ENCODE results near the gene UBE2Q2.
"Not testable (repeated sequence)": the region's sequence is repeated elsewhere in the genome, so short reads cannot be mapped to it uniquely, and the experiment has no call there.

UBE2Q2 gene

DNA sequence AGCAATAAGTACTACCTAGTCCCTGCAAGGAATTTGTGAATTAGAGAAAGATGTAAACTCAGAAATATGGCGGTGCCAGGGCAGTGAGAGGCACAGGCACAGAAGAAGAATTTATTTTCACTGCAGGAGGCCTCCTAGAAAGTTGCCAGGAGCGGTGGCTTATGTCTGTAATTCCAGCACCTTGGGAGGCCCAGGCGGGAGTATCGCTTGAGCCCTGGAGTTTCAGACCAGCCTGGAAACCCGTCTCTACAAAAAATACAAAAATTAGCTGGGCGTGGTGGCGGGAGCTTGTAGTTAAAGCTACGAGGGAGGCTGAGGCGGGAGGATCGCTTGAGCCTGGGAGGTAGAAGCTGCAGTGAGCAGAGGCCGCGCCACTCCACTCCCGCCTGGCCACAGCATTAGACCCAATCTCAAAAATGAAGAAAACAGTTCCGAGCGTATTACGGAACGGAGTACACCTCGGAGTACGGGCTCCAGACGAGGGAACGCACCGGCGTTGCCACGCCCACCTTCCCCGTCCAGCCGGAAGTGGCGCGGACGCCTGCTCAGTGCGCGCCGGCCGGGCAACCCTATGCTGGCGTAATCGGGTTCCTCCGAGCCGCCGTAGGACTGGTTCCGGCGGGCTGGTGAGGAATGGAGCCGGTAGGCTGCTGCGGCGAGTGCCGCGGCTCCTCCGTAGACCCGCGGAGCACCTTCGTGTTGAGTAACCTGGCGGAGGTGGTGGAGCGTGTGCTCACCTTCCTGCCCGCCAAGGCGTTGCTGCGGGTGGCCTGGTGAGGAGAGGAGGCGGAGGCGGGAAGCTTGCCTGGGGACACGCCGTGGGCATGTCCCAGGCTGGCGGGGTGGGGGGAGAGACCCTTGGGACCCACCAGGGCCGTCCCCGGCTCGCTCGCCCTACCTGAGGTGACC lies 60.3 kb downstream of the UBE2Q2 start, which contains the start of gene FBXO22:
FBXO22 (plus strand) TSS at position 548 of the 909 bp plus-strand sequence; CDS start at position 634, 86 bp downstream.
- Histone ChIP-seq H3K4me3 (peak within 1 kb of the TSS; percentile 76 to 81), H3K27me3 (no peaks in the 10 kb centered on the region), H3K36me3 (peaks cover 0 to 5% (median 0%) of the 10 kb centered on the region in 3 donors), H3K4me1 (peaks cover 0 to 26% (median 12%) of the 10 kb centered on the region in 4 donors), H3K27ac (peak within 1 kb of the TSS; percentile 77 to 83), H3K9me3 (no peaks in the 10 kb centered on the region)
- intact Hi-C loops (cut with DNase I; ENCODE audit: low total_unique reads): no loop called here
- DNase-seq: peak; percentile 90 to 93
- TF ChIP-seq, protein P1, sequence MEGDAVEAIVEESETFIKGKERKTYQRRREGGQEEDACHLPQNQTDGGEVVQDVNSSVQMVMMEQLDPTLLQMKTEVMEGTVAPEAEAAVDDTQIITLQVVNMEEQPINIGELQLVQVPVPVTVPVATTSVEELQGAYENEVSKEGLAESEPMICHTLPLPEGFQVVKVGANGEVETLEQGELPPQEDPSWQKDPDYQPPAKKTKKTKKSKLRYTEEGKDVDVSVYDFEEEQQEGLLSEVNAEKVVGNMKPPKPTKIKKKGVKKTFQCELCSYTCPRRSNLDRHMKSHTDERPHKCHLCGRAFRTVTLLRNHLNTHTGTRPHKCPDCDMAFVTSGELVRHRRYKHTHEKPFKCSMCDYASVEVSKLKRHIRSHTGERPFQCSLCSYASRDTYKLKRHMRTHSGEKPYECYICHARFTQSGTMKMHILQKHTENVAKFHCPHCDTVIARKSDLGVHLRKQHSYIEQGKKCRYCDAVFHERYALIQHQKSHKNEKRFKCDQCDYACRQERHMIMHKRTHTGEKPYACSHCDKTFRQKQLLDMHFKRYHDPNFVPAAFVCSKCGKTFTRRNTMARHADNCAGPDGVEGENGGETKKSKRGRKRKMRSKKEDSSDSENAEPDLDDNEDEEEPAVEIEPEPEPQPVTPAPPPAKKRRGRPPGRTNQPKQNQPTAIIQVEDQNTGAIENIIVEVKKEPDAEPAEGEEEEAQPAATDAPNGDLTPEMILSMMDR (IDR thresholded peaks at IDR 0.05): no peak

DNA sequence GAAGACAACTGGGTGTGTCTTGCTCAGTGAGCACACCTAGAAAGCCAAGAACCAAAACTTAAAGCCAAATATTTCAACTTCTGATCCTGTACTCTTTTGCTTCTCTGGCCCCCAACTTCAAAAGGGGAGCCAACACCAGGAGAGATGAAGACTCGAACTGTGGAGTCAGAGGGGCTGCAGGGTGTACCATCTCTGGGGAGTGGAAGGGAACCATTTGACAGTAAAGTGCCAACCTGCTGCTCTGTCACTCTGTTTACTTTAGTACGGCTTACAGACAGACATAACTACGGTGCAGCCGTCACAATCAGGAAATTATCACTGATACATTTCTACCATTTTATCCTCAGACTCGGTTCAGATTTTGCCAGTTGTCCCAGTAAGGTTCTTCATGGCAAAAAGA lies 62.0 kb downstream of the UBE2Q2 start:
- intact Hi-C loops (cut with DNase I; ENCODE audit: low total_unique reads): no loop called here
- TF ChIP-seq, protein P1 (IDR thresholded peaks at IDR 0.05): no peak
- Histone ChIP-seq H3K27me3 (no peaks in the 10 kb centered on the region), H3K4me1 (peaks cover 0 to 26% (median 12%) of the 10 kb centered on the region in 4 donors), H3K4me3 (no peak overlapping the region), H3K36me3 (peaks cover 0 to 9% (median 0%) of the 10 kb centered on the region in 3 donors), H3K9me3 (no peaks in the 10 kb centered on the region), H3K27ac (no peak overlapping the region)
- no peak for DNase-seq

- H3K9me3 ChIP-seq; H3K4me3 ChIP-seq; H3K27ac ChIP-seq; DNase-seq; intact Hi-C loops (cut with DNase I; ENCODE audit: low total_unique reads); H3K27me3 ChIP-seq: not testable (repeated sequence)
- Histone ChIP-seq H3K36me3 (peaks cover 15 to 44% (median 17%) of the 10 kb centered on the region in 3 donors), H3K4me1 (peaks cover 0 to 12% (median 1%) of the 10 kb centered on the region in 4 donors)
Observed at GRCh38 chr15:75910355-75910754, 67.1 kb downstream of the UBE2Q2 start.

GRCh38 chr15:75916978-75917377 lies 73.7 kb downstream of the UBE2Q2 start:
- no peak overlapping the region for H3K4me3 ChIP-seq
- intact Hi-C loops (cut with DNase I; ENCODE audit: low total_unique reads): no loop called here
- DNase-seq: no peak
- H3K9me3 ChIP-seq: no peaks in the 10 kb centered on the region
- H3K4me1 ChIP-seq: no peaks in the 10 kb centered on the region
- no peaks in the 10 kb centered on the region for H3K27me3 ChIP-seq
- H3K27ac ChIP-seq: no peak overlapping the region
- TF ChIP-seq, protein P1 (IDR thresholded peaks at IDR 0.05): no peak
- peaks cover 20 to 61% (median 45%) of the 10 kb centered on the region in 3 donors for H3K36me3 ChIP-seq

DNA sequence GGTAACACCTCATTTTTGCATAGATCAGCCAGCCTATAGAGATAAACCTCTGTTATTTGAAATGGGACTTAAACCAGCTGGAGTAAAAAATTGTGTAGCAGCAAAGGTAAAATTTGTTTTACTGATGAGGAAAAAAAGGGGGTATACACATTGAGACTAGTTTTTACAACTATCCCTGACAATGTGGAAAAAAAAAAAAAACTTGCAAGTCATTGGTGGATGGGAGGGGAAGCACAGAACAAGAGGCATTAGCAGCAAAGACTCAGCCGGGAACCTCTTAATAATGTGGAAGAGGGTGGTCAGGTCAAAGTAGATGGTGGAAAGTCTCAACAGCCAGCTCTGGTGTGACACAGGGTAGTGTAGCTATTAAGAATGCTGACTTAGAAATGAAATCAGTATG lies 74.9 kb downstream of the UBE2Q2 start:
- intact Hi-C loops (cut with DNase I; ENCODE audit: low total_unique reads): no loop called here
- Histone ChIP-seq H3K27ac (no peak overlapping the region), H3K27me3 (no peaks in the 10 kb centered on the region), H3K4me3 (no peak overlapping the region), H3K9me3 (no peaks in the 10 kb centered on the region), H3K4me1 (no peaks in the 10 kb centered on the region), H3K36me3 (peaks cover 20 to 56% (median 41%) of the 10 kb centered on the region in 3 donors)
- TF ChIP-seq, protein P1 (IDR thresholded peaks at IDR 0.05): no peak
- no peak for DNase-seq

DNA sequence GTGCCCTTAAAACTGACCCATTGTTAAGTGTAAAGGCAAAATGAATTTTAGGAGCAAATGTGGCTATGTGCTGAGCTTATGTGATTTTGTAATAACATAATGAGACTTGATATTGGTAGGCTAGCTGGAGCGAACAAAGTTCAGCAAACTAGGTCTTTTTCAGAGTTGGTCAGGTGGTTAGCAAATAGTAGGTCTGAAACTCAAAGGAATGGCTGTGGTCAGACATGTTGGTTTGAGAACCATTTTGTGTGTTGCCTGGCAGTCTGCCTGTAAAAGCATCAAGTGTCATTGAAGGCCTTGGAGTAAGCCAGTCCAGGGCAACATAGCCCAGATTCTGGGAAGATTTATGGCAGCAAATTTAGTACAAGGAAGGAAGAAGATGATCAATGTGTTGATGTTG lies 76.8 kb downstream of the UBE2Q2 start:
- H3K27me3 ChIP-seq: no peaks in the 10 kb centered on the region
- no peak for DNase-seq
- TF ChIP-seq, protein P1 (IDR thresholded peaks at IDR 0.05): no peak
- intact Hi-C loops (cut with DNase I; ENCODE audit: low total_unique reads): no loop called here
- H3K36me3 ChIP-seq: peaks cover 8 to 38% (median 28%) of the 10 kb centered on the region in 3 donors
- no peak overlapping the region for H3K4me3 ChIP-seq
- no peaks in the 10 kb centered on the region for H3K4me1 ChIP-seq
- H3K9me3 ChIP-seq: no peaks in the 10 kb centered on the region
- H3K27ac ChIP-seq: no peak overlapping the region

Measured in tibial artery (tissue), 4 donors.